SK-N-MC (cell line): ENCODE measurements around the gene AKT3.

Source experiments
- FOXP2 ChIP-seq: optimal IDR thresholded peaks from 2 replicates; pipeline ENCODE3; 2011; ENCODE audit warnings: mild to moderate bottlenecking, moderate library complexity; ENCODE audit not compliant: insufficient read depth; ENCODE audit errors: extremely low read length, control extremely low read depth
- POLR2AphosphoS5 ChIP-seq: IDR thresholded peaks from 2 replicates; pipeline ENCODE4 v1.6.1; 2012; ENCODE audit warnings: mild to moderate bottlenecking, low read depth, low read length, borderline replicate concordance

- TF ChIP-seq POLR2AphosphoS5 (no peak), FOXP2 (no peak)
Observed at GRCh38 chr1:243563732-243564131, 286.3 kb downstream of the AKT3 start.
